MCF 10A (cell line): ENCODE measurements around the gene ZNF568. TPM values are rescaled to one million over a fixed set of nuclear protein-coding genes. Genes with fewer than 3 reads are reported as not detected.

Source experiments
- BruUV-seq: library from RNA; stranded (reverse); fragments of 400-500 nt; replicated peaks from 2 replicates; lab custom pipeline; 2021; lab: Mats Ljungman, UMichigan
- CTCF ChIA-PET: fragments of 300-600 bp; sonication (Branson Sonifier 250); formaldehyde crosslinking; extraction: SDS; loops from one replicate; lab custom pipeline; 2021; ENCODE audit warnings: antibody characterized with exemption, inconsistent platforms; lab: Yijun Ruan, JAX
- POLR2A ChIA-PET: fragments of 300-600, 350-650 bp; sonication (Branson Sonifier 250); formaldehyde crosslinking; extraction: SDS; loops from one replicate; lab custom pipeline; 2020; ENCODE audit warnings: antibody characterized with exemption, inconsistent platforms; lab: Yijun Ruan, JAX
- DNase-seq: peaks from one replicate; pipeline ENCODE4 v3.0.0-alpha.2; 2018; ENCODE audit not compliant: unreplicated experiment
- H3K27ac Mint-ChIP-seq: one replicate; pipeline ENCODE4 v1.8.0; 2022; ENCODE audit warnings: mild to moderate bottlenecking, low read depth, mixed read lengths; ENCODE audit not compliant: unreplicated experiment
- H3K27me3 Mint-ChIP-seq: one replicate; pipeline ENCODE4 v1.8.0; 2022; ENCODE audit warnings: mixed read lengths; ENCODE audit not compliant: insufficient read depth, unreplicated experiment
- H3K36me3 Mint-ChIP-seq: one replicate; pipeline ENCODE4 v1.8.0; 2022; ENCODE audit warnings: mild to moderate bottlenecking, moderate library complexity, mixed read lengths; ENCODE audit not compliant: insufficient read depth, unreplicated experiment
- H3K4me1 Mint-ChIP-seq: one replicate; pipeline ENCODE4 v1.8.0; 2022; ENCODE audit warnings: mixed read lengths; ENCODE audit not compliant: insufficient read depth, unreplicated experiment
- H3K4me3 Mint-ChIP-seq: one replicate; pipeline ENCODE4 v1.8.0; 2022; ENCODE audit warnings: mild to moderate bottlenecking, moderate library complexity, mixed read lengths; ENCODE audit not compliant: unreplicated experiment
- H3K9me3 Mint-ChIP-seq: one replicate; pipeline ENCODE4 v1.8.0; 2022; ENCODE audit warnings: mixed read lengths; ENCODE audit not compliant: unreplicated experiment
- intact Hi-C: fragments of 100-400 bp; cut with micrococcal nuclease; formaldehyde crosslinking; loops from 2 replicates; pipeline ENCODE4 v1.14.1; 2022
- total RNA-seq: library from RNA; stranded (reverse); gene quantifications from 2 replicates; pipeline ENCODE4 v1.2.3, GENCODE V29; 2022
- TF ChIP-seq, protein P1 (sequence below): fragments of 200-600 bp; IDR thresholded peaks from one replicate; pipeline ENCODE4 v1.8.0; 2022; ENCODE audit warnings: antibody characterized with exemption, mild to moderate bottlenecking; ENCODE audit not compliant: unreplicated experiment

ZNF568 gene
- total RNA-seq, 1 experiment from 2014 or later, result 7.6 TPM

DNA sequence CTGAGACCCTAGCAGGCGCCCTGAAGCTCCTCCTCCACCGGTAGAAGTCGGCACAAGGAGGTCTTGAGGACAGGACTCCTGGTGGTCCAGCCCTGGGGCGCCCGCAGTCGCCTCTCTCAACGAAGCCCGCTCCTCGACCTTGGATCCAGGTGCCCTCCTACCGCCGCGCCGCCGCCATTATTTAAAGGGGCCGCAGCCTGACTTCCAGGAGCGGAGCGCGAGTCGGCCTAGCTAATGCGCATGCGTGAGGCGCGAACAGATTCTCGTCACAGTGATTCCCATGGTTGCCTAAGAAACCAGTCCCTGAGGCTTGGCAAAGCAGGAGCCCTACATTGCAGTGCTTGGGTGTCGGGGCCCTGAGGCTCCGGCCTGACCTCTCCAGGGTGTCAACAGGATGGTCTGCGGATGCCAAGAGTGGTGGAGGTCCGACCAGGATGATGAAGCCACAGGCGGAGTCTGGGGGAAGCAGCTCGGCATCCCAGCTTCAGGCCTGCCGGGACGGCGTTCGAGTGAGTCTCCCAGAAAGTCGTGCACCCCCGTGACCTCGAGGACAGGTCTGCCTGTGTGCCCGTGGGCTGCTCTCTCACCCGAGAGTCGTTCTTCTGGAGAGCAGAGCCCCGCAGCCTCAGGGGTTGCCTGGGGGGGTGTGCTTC, 96.1 kb downstream of the ZNF568 start:
- Mint-ChIP-seq H3K9me3 (peaks cover 34% of the 10 kb centered on the region), H3K4me3 (no peak overlapping the region), H3K4me1 (no peaks in the 10 kb centered on the region), H3K36me3 (peaks cover 6% of the 10 kb centered on the region), H3K27ac (no peak overlapping the region), H3K27me3 (no peaks in the 10 kb centered on the region)
- no TSS peak for BruUV-seq
- TF ChIP-seq, protein P1, sequence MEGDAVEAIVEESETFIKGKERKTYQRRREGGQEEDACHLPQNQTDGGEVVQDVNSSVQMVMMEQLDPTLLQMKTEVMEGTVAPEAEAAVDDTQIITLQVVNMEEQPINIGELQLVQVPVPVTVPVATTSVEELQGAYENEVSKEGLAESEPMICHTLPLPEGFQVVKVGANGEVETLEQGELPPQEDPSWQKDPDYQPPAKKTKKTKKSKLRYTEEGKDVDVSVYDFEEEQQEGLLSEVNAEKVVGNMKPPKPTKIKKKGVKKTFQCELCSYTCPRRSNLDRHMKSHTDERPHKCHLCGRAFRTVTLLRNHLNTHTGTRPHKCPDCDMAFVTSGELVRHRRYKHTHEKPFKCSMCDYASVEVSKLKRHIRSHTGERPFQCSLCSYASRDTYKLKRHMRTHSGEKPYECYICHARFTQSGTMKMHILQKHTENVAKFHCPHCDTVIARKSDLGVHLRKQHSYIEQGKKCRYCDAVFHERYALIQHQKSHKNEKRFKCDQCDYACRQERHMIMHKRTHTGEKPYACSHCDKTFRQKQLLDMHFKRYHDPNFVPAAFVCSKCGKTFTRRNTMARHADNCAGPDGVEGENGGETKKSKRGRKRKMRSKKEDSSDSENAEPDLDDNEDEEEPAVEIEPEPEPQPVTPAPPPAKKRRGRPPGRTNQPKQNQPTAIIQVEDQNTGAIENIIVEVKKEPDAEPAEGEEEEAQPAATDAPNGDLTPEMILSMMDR, result no peak
- CTCF ChIA-PET, result no interaction called here
- DNase-seq, result no peak
- POLR2A ChIA-PET, result no interaction called here
- intact Hi-C loops, result no loop called here

DNA sequence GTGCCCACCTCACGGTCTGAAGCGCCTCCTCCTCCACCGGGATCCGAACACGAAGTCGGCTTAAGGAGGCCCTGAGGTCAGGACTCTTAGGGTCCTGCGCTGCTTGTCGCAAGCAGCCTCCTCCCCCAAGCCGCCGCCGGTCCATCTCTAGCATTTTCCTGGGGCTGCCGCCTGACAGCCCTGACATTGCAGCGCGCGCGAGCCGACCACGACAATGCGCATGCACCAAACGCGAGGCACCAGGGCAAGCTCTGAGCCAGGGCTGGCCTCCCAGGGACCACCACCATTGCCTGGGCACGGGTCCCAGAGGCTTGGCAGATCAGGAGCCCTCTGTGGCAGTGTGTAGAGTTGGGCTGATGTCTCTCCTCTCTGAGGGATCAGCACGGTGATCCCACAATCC, 98.3 kb downstream of the ZNF568 start:
- no peak overlapping the region for H3K27ac Mint-ChIP-seq
- H3K9me3 Mint-ChIP-seq, result peaks cover 26% of the 10 kb centered on the region
- no peak overlapping the region for H3K4me3 Mint-ChIP-seq
- CTCF ChIA-PET, result no interaction called here
- no TSS peak for BruUV-seq
- no peaks in the 10 kb centered on the region for H3K4me1 Mint-ChIP-seq
- peaks cover 6% of the 10 kb centered on the region for H3K36me3 Mint-ChIP-seq
- POLR2A ChIA-PET, result no interaction called here
- TF ChIP-seq, protein P1, result no peak
- DNase-seq, result no peak
- H3K27me3 Mint-ChIP-seq, result no peaks in the 10 kb centered on the region
- intact Hi-C loops, result no loop called here

DNA sequence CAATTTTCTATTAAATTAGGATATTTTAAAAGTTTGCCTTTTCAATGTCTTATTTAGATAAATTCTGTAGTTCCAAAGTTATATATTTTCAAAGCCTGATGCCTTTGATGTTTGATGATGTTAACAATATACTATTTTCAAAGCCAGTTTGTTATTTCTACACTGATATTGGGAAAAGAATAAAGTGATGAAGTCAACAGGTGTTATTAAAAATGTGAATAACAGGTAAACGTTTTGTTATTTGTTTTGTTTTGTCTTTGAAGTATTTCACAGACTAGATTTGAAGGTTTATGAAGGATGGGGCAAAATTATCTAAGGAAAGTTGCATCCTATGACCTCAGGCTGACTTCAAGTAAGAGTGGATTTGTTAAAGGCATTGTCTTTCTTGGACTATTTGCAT, 129.0 kb downstream of the ZNF568 start:
- no peaks in the 10 kb centered on the region for H3K4me1 Mint-ChIP-seq
- TF ChIP-seq, protein P1, result no peak
- no peaks in the 10 kb centered on the region for H3K27me3 Mint-ChIP-seq
- no peaks in the 10 kb centered on the region for H3K36me3 Mint-ChIP-seq
- intact Hi-C loops, result no loop called here
- DNase-seq, result no peak
- ChIA-PET CTCF (no interaction called here), POLR2A (no interaction called here)
- peaks cover 22% of the 10 kb centered on the region for H3K9me3 Mint-ChIP-seq
- no TSS peak for BruUV-seq
- no peak overlapping the region for H3K27ac Mint-ChIP-seq
- H3K4me3 Mint-ChIP-seq, result no peak overlapping the region

Other genes starting within 250 kb of the ZNF568 start
- 7.3 and 9.6 TPM in 2 replicates for gene ZNF461, start 249.5 kb upstream of the ZNF568 start, total RNA-seq
- 6.1 and 6.6 TPM in 2 replicates for gene ZNF567, start 228.7 kb upstream of the ZNF568 start, total RNA-seq
- gene ZNF850, start 143.5 kb upstream of the ZNF568 start, total RNA-seq, result 0.84 and 1.2 TPM in 2 replicates
- gene ZNF790, start 77.9 kb upstream of the ZNF568 start, total RNA-seq, result 8.2 and 8.7 TPM in 2 replicates
- 1.1 and 2.0 TPM in 2 replicates for gene ZNF345, start 65.5 kb upstream of the ZNF568 start, total RNA-seq
- gene ZNF829, start within 50 bp of the ZNF568 start, total RNA-seq, result 3.3 and 3.7 TPM in 2 replicates
- gene ZNF420, start 162.1 kb downstream of the ZNF568 start, total RNA-seq, result 9.0 and 11.0 TPM in 2 replicates